GM18526 (cell line): ENCODE results near the gene ARG1.

ENCODE experiments used
- POLR2A ChIP-seq: IDR thresholded peaks from 3 replicates; pipeline ENCODE4 v1.6.1; 2011; ENCODE audit not compliant: insufficient read length; ENCODE audit errors: extremely low read depth

Gene ARG1

DNA sequence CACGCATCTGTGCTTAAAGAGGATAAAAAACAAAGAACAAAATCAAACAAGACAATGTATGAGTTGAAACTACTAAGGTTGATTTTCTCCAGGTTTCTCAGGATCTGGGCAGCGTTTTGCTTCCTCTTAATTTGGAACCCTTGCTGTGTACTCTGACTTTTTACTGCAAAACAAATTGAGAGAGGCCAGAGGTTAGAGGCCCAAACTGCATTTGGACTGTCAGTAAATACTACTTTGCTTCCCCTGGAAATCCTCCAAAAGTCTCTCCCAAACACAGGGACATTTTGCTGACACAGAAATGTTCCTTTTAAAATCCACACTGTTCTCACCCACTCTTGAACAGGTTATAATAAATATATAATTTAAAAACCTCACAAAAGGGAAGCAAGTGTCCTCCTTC is 1.1 kb downstream of the ARG1 start:
- TF ChIP-seq POLR2A: no peak

DNA sequence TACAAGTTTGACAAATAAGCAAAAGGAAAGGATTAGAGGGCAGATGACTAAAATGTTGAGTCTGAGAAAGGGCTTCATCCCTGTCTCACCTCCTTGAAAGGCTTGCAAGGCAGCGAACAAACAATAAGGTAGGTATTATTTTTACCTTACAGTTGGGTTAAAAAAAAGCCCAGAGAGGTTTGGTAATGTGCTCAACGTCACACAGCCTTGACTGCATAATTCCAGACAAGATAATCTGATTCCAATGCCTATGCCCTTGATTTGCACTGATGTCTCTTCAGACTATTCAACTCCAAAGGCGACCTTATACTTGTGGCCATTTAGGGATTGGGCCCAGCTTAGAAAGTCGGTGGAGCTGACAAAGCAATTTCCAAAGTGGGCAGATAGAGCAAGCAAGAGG is 1.7 kb downstream of the ARG1 start:
- no peak for TF ChIP-seq POLR2A

DNA sequence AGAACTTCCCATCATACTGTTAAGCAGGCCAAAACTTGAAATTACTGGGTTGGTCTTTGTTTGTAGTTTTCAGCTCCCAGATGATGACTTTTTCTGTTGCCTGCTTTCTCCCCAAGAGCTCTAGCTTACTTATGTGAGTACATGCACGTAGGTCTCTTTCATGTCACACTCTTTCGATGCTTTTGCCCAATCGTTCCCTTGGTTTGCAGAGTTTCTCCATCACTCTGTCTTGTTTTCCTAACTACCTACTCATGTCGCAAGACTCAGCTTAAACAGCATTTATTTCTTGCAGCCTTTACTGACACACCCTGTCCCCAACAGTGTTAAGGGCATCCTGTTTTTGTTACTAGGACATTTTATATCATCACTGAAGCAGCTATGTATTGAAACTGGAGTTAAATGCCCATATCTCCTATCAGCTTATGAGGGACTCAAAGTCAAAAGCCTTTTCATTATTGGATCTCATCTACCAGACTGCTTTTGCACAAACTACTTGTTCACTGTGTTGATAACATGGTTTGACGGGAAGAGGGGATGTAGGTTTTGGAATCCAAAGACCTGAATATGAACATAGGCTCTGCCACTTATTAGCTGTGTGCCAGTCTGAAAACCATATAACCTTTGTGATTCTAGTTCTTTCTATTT is 2.9 kb downstream of the ARG1 start:
- no peak for TF ChIP-seq POLR2A

DNA sequence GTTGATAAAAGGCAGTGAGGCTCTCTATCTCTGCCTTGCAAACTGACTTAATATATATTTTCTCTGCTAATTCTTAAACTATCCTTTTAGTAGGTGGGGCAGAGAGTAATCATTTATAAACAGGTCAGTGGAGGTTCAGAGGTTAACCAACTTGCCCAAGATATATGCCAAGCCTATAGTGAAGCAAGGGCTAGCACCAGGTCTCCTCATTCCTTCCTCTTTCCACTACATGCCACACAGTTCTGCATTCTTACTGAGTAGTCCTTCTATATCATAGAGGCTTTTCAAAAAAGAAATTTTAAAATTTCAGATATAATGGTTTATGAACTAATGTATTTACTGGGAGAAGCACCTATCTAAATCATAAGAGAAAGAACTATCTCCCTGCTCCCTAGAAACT is 8.5 kb downstream of the ARG1 start:
- TF ChIP-seq POLR2A: no peak

DNA sequence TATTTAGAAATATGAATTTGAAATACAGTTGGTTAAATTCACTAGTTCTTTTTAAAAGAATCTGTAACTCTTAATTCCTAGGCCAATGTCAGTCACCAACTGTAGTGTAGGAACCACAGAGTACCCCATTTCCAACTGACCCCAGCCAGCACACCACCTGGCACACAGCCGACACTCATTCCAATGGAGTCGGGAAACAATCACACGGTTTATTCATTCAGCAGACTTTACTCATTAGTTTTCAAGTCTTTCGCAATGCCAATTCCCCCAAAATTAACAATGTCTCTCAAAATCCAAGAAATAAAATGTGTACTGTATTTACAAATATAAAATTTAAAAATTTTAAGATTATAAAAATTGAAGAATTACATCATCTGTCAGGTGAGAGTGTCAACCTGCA is 13.5 kb downstream of the ARG1 start:
- TF ChIP-seq POLR2A: no peak

DNA sequence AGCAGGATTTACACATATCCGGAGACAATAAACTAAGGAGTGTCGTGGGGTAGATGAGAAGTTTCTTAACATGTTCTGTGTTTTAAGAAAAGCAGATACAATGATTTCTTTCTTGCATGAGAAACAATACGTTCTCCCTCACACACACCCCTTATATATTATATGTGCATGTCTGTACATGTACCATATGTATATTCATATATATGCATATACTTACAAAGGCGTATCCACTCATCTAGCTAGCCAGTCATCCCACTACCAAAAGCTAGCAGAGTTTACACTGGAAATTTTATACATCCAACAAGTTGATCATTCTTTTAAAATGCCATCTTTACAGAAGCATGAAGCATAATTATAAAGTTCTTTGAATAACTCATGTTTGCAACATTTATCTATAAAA is 14.9 kb downstream of the ARG1 start:
- TF ChIP-seq POLR2A: no peak

DNA sequence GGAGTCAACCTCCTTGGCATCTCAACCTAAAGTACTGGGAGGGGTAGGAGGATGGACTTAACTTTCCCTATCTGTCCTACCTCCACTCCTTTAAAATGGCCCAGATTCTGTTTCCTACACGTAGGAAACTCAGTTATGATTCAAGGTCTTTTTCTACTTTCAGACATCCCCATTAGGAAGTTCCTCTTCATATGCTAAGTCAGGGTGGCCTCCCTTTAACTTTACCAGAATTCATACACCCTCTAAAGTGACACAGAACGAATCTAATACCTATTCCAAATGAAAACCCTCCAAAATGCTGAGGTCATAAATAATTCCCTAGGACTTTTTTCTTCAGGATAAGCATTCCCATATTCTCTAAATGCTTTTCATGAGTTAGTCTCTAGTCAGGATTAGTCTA is 15.6 kb downstream of the ARG1 start:
- TF ChIP-seq POLR2A: no peak

DNA sequence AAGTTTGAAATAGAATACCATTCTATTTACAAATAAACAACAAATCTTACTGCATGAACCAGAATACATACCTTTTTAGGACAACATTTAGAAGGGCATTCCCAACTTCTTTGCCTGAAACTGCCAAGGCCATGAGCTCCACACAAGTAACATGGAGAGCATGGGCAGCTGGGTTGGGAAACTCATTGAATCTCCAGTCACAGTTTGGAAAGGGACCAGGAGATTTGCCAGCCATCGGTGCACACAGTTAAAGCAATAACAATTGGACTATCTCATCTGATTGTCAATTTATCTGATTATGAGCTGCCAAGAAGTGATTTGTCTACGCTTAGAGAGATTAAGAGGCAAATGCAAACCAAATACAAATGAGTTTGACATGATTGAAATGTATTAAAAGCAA is 19.9 kb downstream of the ARG1 start:
- no peak for TF ChIP-seq POLR2A

DNA sequence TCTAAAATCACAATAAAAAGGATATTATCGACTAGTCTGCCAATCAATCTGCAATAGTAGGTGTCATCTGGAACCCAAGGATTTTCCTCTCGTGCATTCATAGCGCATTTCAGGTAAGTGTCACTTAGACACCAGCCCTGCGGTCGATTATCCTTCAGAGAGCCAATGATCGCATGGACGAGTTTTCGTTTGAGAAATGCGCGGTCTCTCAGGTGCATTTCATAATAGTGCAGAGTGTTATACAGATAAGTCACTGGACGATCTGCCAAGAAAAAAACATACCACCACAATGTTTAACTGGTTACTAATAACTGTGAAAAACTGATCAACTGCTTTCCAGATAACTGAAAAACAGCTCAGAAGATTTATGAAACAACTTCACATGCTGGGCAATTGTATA is 21.0 kb downstream of the ARG1 start:
- TF ChIP-seq POLR2A: no peak

DNA sequence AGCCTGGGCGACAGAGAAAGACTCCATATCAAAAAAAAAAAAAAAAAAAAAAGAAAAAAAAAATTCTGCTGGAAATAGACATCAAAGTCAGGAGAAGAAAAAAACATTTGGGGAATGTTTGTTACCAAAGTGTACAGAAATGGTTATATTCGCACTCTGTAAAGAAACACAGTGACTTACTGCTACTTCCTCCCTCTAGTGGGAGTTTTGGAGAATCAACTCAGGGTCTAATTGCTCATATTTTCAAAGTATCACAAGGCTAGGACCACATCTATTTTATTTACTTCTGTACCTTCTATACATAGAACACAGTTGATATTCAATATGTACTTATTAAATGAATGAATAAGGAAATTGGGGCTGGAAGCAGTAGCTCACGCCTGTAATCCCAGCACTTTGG is 24.4 kb downstream of the ARG1 start:
- TF ChIP-seq POLR2A: no peak

DNA sequence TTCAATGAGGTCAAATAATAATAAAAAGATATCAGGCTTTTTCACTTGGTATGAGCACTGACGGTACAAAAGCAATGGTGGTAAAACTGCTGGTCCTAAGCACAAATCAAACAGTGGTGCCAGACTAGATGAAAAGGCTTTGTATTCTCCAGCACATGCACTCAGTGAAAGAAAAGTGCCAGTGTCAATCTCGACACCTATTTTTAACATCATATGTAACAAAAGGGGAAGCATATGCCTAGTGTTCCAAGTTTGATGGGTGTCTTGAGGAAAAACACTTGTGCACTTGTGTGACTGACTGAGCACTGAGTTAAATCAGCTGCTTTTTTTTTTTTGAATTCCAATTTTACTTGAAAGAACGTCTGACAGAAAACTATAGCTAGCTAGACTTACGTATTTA is 27.7 kb downstream of the ARG1 start:
- no peak for TF ChIP-seq POLR2A

DNA sequence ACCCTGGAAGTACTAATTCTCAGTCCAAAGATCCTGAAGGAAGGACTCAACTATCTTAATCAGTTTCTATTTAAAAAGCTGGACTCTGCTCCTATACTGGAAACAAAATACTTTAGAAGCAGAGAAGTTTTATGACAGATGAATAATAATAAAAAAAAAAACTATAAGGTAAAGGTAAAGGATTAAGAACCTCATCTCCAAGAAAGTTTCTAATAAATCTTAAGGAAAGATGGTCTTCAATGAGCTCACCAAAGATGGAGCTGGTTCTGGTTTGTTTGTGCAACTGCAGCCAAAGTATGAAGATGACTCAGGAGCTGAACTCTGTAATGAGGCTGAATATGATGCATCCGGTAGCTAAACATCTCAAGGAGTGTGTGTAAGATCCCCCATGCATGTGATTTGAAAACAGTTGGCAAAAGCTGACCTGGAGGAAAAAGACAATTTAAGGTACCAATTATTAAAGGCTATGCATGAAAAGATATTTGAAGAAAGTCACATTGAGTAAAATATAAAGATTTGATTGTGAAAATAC is 29.8 kb downstream of the ARG1 start:
- no peak for TF ChIP-seq POLR2A

DNA sequence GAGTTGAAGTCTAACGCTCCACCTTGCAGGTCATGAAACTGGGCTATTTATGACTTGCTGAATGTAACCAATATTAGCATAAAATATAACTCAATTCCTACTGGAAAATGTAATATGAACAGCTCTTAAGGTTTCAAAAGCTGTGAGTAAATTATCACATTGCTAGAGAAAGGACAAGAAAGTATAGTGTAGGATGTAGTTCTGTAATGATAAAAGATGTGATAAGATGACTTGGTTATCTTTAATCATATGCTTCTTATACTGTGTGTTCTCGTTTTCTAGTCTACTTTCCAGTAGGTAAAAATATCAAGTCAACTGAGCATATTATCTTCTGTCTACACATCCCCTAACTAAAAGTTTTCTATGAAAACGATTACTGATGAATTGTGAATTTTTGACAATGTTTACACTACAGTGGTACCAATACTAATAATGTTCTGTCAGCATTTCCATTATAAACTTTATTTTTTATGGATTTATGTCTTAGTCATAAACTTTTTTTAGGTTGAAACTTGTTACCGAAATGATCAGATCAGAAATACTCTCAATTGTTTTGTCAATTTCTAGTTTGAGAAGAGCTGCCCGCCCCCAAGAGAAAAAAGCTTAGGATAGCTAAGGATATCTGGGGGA is 40.4 kb downstream of the ARG1 start:
- no peak for TF ChIP-seq POLR2A

DNA sequence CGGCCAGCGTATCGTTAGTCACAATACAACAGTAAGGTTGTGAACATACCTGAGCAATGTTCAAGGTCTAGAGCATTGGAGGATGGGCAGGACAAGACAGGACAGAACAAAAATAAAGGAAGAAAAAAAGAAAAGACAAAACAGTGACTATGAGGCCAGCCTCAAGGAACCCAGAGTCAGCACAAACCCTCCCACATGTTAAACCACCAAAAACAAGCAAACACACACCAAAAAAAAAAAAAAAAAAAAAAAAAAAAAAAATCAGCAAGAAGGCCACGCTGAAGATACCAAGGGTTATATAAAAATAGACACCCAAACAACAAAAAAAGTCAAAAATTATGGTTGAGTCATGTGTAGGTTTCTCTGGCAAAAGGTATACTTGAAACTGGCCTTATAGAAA is 42.2 kb downstream of the ARG1 start:
- no peak for TF ChIP-seq POLR2A

DNA sequence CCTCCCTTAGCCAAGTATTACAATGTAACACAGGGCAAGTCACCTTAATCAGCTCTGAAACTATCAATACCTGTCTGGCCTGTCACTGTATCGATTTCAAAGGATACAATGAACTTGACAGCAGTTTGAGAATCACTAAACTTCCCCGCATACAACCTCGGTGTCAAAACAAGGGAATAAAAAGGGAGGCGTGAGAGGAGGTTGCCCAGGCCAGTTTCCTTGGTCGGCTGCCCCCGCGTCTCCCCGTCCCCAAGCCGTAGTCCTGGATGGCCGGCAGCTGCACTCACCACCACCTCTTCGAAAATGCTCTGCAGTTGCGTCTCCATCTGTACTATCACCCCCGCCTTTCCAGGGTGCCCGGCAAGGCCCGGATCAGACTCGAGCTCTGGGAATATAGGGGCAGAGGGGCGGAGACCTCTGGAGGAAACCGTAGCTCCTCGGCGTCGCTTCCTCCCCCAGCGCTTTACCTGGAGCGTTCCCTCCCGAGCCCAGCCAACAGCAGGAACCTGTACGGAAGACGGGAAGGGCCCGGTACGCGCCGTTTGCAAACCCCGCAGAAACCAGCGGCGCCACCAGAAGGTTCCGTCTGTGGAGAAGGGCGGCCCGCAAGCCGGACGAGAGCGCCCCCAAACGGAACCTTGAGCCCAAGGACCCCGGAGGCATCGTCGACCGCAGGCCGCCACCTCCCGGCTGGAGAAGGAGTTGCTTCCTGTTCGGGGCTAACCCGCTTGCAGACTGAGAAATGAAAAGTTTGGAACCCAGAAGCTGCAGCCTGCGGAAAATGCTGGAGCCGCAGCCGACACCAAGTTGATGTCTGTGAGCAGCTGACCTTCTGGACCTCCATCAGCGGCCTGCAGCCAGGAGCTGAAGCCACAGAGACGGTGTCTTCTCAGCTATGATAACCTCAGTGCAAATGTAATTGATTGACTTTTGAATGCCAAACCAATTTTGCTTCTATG is 55.0 kb downstream of the ARG1 start, which contains the start of gene MED23:
Gene MED23 (minus strand): TSS at position 519 of the 959 bp plus-strand sequence. CDS start 193 bp downstream, at position 326.
- TF ChIP-seq POLR2A: peak; percentile 71

DNA sequence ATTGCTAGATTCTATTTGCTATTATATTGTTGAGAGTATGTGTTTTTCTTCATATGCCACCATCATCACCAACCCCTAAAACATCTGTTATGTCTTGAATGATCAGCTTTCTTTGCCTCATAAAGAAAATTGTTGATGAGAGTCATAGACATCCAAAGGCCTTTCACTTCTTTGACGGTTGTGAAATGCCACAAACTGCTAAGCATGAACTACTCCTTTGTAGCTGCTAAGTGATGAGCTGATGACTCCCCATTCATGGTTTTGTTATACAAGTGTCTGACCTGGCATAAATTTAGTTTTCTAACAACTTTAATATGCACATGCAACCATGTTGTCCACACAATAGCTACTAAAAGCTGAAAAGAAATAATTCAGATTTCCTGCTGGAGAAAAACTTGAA is 55.7 kb downstream of the ARG1 start:
- no peak for TF ChIP-seq POLR2A
